Effector memory CD4-positive, alpha-beta T cell (primary cell): ENCODE results near the gene CNTNAP4.

ENCODE experiments used
- DNase-seq, 3 donors: peaks; one replicate each; pipeline ENCODE4 v3.0.0-alpha.2; 2020
- H3K27ac ChIP-seq: 2 replicates; pipeline ENCODE4 v1.7.0; 2013; ENCODE audit warnings: mild to moderate bottlenecking, low read length, moderate library complexity; ENCODE audit not compliant: insufficient read depth, poor library complexity, severe bottlenecking
- H3K27me3 ChIP-seq: replicated peaks from 2 replicates; pipeline ENCODE4 v1.7.0; 2013; ENCODE audit warnings: mild to moderate bottlenecking, low read length; ENCODE audit not compliant: insufficient read depth, control insufficient read depth, poor library complexity, severe bottlenecking
- H3K36me3 ChIP-seq: 2 replicates; pipeline ENCODE4 v1.7.0; 2013; ENCODE audit warnings: mild to moderate bottlenecking, low read length, moderate library complexity; ENCODE audit not compliant: control insufficient read depth, insufficient read depth
- H3K4me1 ChIP-seq: 2 replicates; pipeline ENCODE4 v1.7.0; 2013; ENCODE audit warnings: low read length, mild to moderate bottlenecking; ENCODE audit not compliant: control insufficient read depth, insufficient read depth, poor library complexity, severe bottlenecking
- H3K4me3 ChIP-seq: 2 replicates; pipeline ENCODE4 v1.7.0; 2013; ENCODE audit warnings: low read length, low read depth, mild to moderate bottlenecking; ENCODE audit not compliant: insufficient read depth, poor library complexity, severe bottlenecking
- H3K9me3 ChIP-seq: 2 replicates; pipeline ENCODE4 v1.7.0; 2013; ENCODE audit warnings: mild to moderate bottlenecking, low read length, moderate library complexity; ENCODE audit not compliant: control insufficient read depth

Gene CNTNAP4

DNA sequence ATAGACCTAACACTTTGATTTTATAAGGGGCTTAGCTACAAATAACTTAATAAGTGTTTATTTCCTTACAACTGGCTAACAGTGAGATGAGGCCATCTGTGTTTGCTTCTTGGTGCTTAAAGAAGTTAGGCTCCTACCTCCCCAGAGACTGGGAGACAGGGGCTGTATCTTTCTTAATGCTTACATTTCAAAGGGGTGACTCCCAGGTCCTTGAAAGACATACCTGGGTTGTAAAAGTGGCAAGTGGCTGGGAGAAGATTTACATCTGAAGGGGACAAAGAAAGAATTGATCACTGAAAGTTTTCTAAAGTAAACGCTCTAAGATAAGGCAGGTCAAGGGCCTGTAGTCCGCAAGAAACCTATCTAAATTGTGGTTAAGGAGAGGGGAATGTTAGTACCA lies 196.8 kb downstream of the CNTNAP4 start:
- Histone ChIP-seq H3K36me3 (no peaks in the 10 kb centered on the region), H3K27me3 (no peaks in the 10 kb centered on the region), H3K9me3 (no peaks in the 10 kb centered on the region), H3K4me1 (no peaks in the 10 kb centered on the region), H3K4me3 (no peak overlapping the region), H3K27ac (no peak overlapping the region)
- no peak for DNase-seq

- Histone ChIP-seq H3K4me3 (no peak overlapping the region), H3K4me1 (no peaks in the 10 kb centered on the region), H3K27ac (no peak overlapping the region)
Measured at GRCh38 chr16:76478105-76478504, 200.9 kb downstream of the CNTNAP4 start.

DNA sequence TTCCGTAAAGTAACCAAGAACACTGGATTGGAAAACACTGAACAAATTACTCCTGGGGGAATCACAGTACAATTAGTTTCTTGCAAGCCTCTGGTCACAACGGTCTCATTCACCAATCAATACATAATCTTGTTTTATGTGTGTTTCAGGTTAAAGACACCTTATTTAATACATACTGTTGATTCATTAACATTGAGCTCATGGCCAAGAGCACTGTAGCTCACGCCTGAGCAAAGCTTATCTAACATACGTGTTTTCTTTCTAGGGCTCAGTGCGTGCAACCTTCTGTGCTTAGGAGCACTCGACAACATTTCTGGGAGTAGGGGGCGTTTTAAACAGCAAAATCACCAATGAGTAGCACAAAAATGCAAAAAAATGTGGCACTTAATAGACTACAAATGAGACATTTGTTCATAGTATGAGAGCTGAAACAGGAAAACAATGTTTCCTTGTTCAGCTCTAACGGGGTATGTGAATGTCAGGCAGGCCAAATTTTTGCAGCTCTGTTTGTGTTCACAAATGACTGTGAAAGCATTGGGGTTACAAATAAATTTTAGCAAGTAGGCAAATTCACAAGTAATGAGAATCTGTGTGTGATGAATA lies 206.2 kb downstream of the CNTNAP4 start:
- Histone ChIP-seq H3K9me3 (no peaks in the 10 kb centered on the region), H3K36me3 (no peaks in the 10 kb centered on the region), H3K4me3 (no peak overlapping the region), H3K27ac (no peak overlapping the region), H3K27me3 (no peaks in the 10 kb centered on the region), H3K4me1 (no peaks in the 10 kb centered on the region)
- no peak for DNase-seq

More at GRCh38 chr16:76478105-76478504, 200.9 kb downstream of the CNTNAP4 start:
- no peak for DNase-seq
- H3K36me3 ChIP-seq = no peaks in the 10 kb centered on the region
- no peaks in the 10 kb centered on the region for H3K27me3 ChIP-seq
- H3K9me3 ChIP-seq = no peaks in the 10 kb centered on the region

DNA sequence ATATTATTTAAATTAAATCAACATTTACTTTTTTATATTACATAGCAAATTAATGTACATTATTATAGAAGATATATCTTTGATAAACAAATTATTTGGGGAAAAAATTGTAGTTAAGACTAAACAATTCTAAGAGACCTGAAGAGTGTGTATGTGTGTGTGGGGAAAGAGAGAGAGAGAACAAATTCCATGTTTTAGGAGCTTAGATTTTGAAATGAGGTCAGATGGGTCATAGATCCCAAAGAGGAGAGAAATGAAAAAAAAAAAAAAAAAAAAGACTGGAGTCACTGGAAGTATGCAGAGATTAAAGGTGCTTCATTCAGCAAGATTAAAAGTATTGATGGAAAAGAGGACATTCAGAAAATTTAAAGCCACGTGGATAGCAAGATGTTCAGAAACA lies 206.8 kb downstream of the CNTNAP4 start:
- H3K4me1 ChIP-seq = no peaks in the 10 kb centered on the region
- no peak overlapping the region for H3K4me3 ChIP-seq
- no peak overlapping the region for H3K27ac ChIP-seq
- no peaks in the 10 kb centered on the region for H3K36me3 ChIP-seq
- no peak for DNase-seq
- no peaks in the 10 kb centered on the region for H3K27me3 ChIP-seq
- H3K9me3 ChIP-seq = no peaks in the 10 kb centered on the region

GRCh38 chr16:76486740-76487139 lies 209.5 kb downstream of the CNTNAP4 start:
- no peak for DNase-seq
- H3K27me3 ChIP-seq = no peaks in the 10 kb centered on the region
- H3K36me3 ChIP-seq = no peaks in the 10 kb centered on the region
- H3K9me3 ChIP-seq = no peaks in the 10 kb centered on the region
- no peaks in the 10 kb centered on the region for H3K4me1 ChIP-seq
- no peak overlapping the region for H3K4me3 ChIP-seq
- H3K27ac ChIP-seq = no peak overlapping the region

DNA sequence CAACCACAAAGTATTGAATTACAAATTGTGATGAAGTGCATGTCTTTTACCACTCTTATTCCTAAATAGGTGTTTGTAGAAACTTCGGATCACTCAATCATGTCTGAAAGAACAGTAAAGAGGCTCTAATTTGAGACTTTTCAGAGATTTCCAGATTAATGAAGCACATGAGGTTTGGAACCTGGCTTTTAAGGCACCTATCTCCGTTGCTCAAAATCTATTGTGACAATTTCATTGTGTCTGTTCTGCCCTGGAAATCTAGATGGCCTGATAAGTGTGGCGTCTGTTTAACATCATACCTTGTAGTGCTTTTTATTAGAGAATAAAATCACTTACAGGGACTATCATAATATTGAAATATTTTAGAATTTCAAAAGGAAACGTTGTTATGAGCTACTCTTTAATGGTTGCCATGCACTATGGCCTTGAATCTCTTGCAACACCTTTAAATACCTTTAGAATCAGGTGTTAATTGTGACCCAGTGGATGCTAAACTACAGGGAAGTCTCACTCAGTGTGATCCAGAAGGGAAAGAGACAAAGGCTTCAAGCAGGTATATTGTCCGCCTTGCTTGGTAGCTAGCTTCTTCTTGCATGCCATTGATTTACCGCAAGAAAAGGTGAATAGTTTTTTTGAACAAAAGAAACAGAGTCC lies 210.3 kb downstream of the CNTNAP4 start:
- Histone ChIP-seq H3K27me3 (no peaks in the 10 kb centered on the region), H3K4me1 (no peaks in the 10 kb centered on the region), H3K9me3 (no peaks in the 10 kb centered on the region), H3K4me3 (no peak overlapping the region), H3K27ac (no peak overlapping the region), H3K36me3 (no peaks in the 10 kb centered on the region)
- no peak for DNase-seq

- Histone ChIP-seq H3K27ac (no peak overlapping the region), H3K9me3 (no peaks in the 10 kb centered on the region), H3K4me1 (no peaks in the 10 kb centered on the region), H3K27me3 (no peaks in the 10 kb centered on the region), H3K36me3 (no peaks in the 10 kb centered on the region), H3K4me3 (no peak overlapping the region)
- no peak for DNase-seq
Measured at GRCh38 chr16:76488065-76488417, 210.8 kb downstream of the CNTNAP4 start.

DNA sequence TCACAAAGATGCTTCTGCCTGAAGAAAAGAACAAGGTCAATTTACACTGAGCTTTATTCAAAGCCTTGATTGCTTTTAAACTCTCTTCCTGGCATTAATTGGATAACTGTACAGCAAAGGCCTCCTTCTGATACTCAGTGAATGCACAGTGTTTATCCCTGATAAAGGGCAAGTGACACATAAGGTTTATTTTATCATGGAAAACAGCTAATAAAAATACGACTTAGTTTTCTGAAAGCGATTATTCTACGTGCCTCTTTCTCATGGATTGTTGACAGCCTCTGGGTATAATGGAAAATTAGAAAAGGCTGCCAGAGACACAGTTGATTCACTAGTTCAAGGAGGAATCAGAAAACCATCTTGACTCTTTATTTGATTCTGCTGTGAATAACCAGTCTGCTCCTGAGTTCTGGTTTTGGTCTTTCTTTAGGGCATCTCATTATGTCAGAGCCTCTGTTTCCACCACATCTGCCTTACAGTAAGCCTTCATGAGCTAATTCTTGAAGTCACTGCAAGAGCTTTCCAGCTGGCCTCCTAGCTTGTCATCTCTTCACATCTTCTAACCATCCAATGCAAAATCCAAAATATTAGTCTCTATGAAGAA lies 212.9 kb downstream of the CNTNAP4 start:
- Histone ChIP-seq H3K9me3 (no peaks in the 10 kb centered on the region), H3K27me3 (no peaks in the 10 kb centered on the region), H3K4me1 (no peaks in the 10 kb centered on the region), H3K4me3 (no peak overlapping the region), H3K27ac (no peak overlapping the region), H3K36me3 (no peaks in the 10 kb centered on the region)
- DNase-seq = no peak

DNA sequence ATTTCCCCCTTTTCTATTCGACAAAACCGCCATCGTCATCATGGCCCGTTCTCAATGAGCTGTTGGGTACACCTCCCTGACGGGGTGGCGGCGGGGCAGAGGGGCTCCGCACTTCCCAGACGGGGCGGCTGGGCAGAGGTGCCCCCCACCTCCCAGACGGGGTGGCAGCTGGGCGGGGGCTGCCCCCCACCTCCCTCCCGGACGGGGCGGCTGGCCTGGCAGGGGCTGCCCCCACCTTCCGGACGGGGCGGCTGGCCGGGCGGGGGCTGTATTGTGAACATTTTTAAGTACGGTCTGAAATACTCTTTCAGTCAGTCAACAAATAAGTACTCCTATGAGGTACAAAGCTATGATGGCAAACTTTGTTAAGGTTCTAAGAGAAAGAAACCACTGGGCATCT lies 222.8 kb downstream of the CNTNAP4 start:
- Histone ChIP-seq H3K4me3 (no peak overlapping the region), H3K4me1 (no peaks in the 10 kb centered on the region), H3K27me3 (no peaks in the 10 kb centered on the region), H3K36me3 (no peaks in the 10 kb centered on the region), H3K27ac (no peak overlapping the region), H3K9me3 (no peaks in the 10 kb centered on the region)
- no peak for DNase-seq

GRCh38 chr16:76502063-76502462 lies 224.9 kb downstream of the CNTNAP4 start:
- H3K9me3 ChIP-seq = no peaks in the 10 kb centered on the region
- H3K27me3 ChIP-seq = no peaks in the 10 kb centered on the region
- no peak overlapping the region for H3K27ac ChIP-seq
- H3K36me3 ChIP-seq = no peaks in the 10 kb centered on the region
- no peak overlapping the region for H3K4me3 ChIP-seq
- no peaks in the 10 kb centered on the region for H3K4me1 ChIP-seq
- DNase-seq = no peak
